ENCODE data around the gene OR5AN1. TPM values are rescaled to one million over a fixed set of nuclear protein-coding genes. Genes with fewer than 3 reads are reported as not detected.

Gene OR5AN1
- total and polyA plus RNA-seq, 4 donors, result 0.06 to 0.25 TPM; not detected in 2

- H3K4me1 ChIP-seq (ENCODE audit: control insufficient read depth in 4 of 4, insufficient read depth in 4 of 4, low read length in 3 of 4), result no peaks in the 10 kb centered on the region
- no peaks in the 10 kb centered on the region for H3K9me3 ChIP-seq (ENCODE audit: control insufficient read depth in 4 of 4, low read length in 3 of 4)
- H3K27me3 ChIP-seq (ENCODE audit: control insufficient read depth in 4 of 4, insufficient read depth in 4 of 4, low read length in 3 of 4), result no peaks in the 10 kb centered on the region
- H3K36me3 ChIP-seq (ENCODE audit: control insufficient read depth in 4 of 4, insufficient read depth in 3 of 4, low read depth in 1 of 4, low read length in 3 of 4), result no peaks in the 10 kb centered on the region
- WGBS, result 66% methylated on average over 2 of the region's 2 CpGs
- no peak for TF ChIP-seq SP1 (IDR thresholded peaks at IDR 0.05)
- no peak for TF ChIP-seq NR2F2 (IDR thresholded peaks at IDR 0.05)
- no peak for TF ChIP-seq ZBTB33 (IDR thresholded peaks at IDR 0.05)
- TF ChIP-seq JUND (IDR thresholded peaks at IDR 0.05), result no peak
- TF ChIP-seq ATF3 (IDR thresholded peaks at IDR 0.05), result no peak
- no peak for TF ChIP-seq RXRA (IDR thresholded peaks at IDR 0.05)
- TF ChIP-seq HNF4A (conservative IDR thresholded peaks at IDR 0.05), result no peak
- TF ChIP-seq FOXA1 (IDR thresholded peaks at IDR 0.05), result no peak
- TF ChIP-seq RAD21 (IDR thresholded peaks at IDR 0.05), result no peak
- TF ChIP-seq GABPA (IDR thresholded peaks at IDR 0.05 in 1 of 2, conservative IDR thresholded peaks at IDR 0.05 in 1 of 2), result no peak
- no peak for TF ChIP-seq REST (IDR thresholded peaks at IDR 0.05)
- no peak for TF ChIP-seq EGR1 (IDR thresholded peaks at IDR 0.05; ENCODE audit: low read depth in 2 of 2)
- TF ChIP-seq FOXA2 (IDR thresholded peaks at IDR 0.05), result no peak
- no peak for TF ChIP-seq YY1 (IDR thresholded peaks at IDR 0.05)
- H3K4me3 ChIP-seq (ENCODE audit: low read depth in 1 of 3, low read length in 3 of 3), result no peak overlapping the region
- no peak overlapping the region for H3K27ac ChIP-seq (ENCODE audit: low read depth in 1 of 2, low read length in 2 of 2)
- H3K9ac ChIP-seq (ENCODE audit: low read depth in 1 of 2, low read length in 2 of 2), result no peak overlapping the region
- no peak for DNase-seq (ENCODE audit: low spot score)
These were observed 55.0 kb downstream of the OR5AN1 start for GRCh38 chr11:59413646-59414045.

GRCh38 chr11:59415111-59415510 is 56.4 kb downstream of the OR5AN1 start:
- no peaks in the 10 kb centered on the region for H3K27me3 ChIP-seq (ENCODE audit: control insufficient read depth in 4 of 4, insufficient read depth in 4 of 4, low read length in 3 of 4)
- no peak for TF ChIP-seq GABPA (IDR thresholded peaks at IDR 0.05 in 1 of 2, conservative IDR thresholded peaks at IDR 0.05 in 1 of 2)
- no peak for TF ChIP-seq SP1 (IDR thresholded peaks at IDR 0.05)
- no peak for TF ChIP-seq CTCF (IDR thresholded peaks at IDR 0.05; ENCODE audit: low read depth, low read length, missing input control)
- no peak for TF ChIP-seq HNF4G (IDR thresholded peaks at IDR 0.05)
- TF ChIP-seq JUND (IDR thresholded peaks at IDR 0.05), result no peak
- no peak for TF ChIP-seq HNF4A (conservative IDR thresholded peaks at IDR 0.05)
- TF ChIP-seq RAD21 (IDR thresholded peaks at IDR 0.05), result no peak
- TF ChIP-seq FOXA2 (IDR thresholded peaks at IDR 0.05), result no peak
- no peak for TF ChIP-seq FOXA1 (IDR thresholded peaks at IDR 0.05)
- no peak for TF ChIP-seq REST (IDR thresholded peaks at IDR 0.05)
- no peak for TF ChIP-seq EGR1 (IDR thresholded peaks at IDR 0.05; ENCODE audit: low read depth in 2 of 2)
- no peak for TF ChIP-seq MAX (IDR thresholded peaks at IDR 0.05)
- TF ChIP-seq RXRA (IDR thresholded peaks at IDR 0.05), result no peak
- TF ChIP-seq YY1 (IDR thresholded peaks at IDR 0.05), result no peak
- TF ChIP-seq NR2F2 (IDR thresholded peaks at IDR 0.05), result no peak
- TF ChIP-seq ATF3 (IDR thresholded peaks at IDR 0.05), result no peak
- DNase-seq (ENCODE audit: low spot score), result no peak
- no peaks in the 10 kb centered on the region for H3K4me1 ChIP-seq (ENCODE audit: control insufficient read depth in 4 of 4, insufficient read depth in 4 of 4, low read length in 3 of 4)
- 89% methylated on average over 1 of the region's 1 CpG for WGBS
- H3K27ac ChIP-seq (ENCODE audit: low read depth in 1 of 2, low read length in 2 of 2), result no peak overlapping the region
- H3K9ac ChIP-seq (ENCODE audit: low read depth in 1 of 2, low read length in 2 of 2), result no peak overlapping the region
- H3K4me3 ChIP-seq (ENCODE audit: low read depth in 1 of 3, low read length in 3 of 3), result no peak overlapping the region
- H3K9me3 ChIP-seq (ENCODE audit: control insufficient read depth in 4 of 4, low read length in 3 of 4), result no peaks in the 10 kb centered on the region
- H3K36me3 ChIP-seq (ENCODE audit: control insufficient read depth in 4 of 4, insufficient read depth in 3 of 4, low read depth in 1 of 4, low read length in 3 of 4), result no peaks in the 10 kb centered on the region
